Stimulated activated naive CD8-positive, alpha-beta T cell treated with anti-CD3 and anti-CD28 coated beads, Interleukin-15, amount 100 ng/mL, for 72 hours (primary cell): ENCODE results near the gene ARMC3.

Source experiments
- ATAC-seq: fragments of 150-1000 bp; cut with Tn5 transposase; 2 replicates; pipeline ENCODE4 v1.10.0; 2021; ENCODE audit warnings: mild to moderate bottlenecking, moderate library complexity
- DNase-seq, 2 donors: peaks; one replicate each; pipeline ENCODE4 v3.0.0; 2021 to 2022
- H3K27ac Mint-ChIP-seq, 2 donors: one replicate each; pipeline ENCODE4 v1.8.0; 2022; ENCODE audit warnings: mild to moderate bottlenecking in 2 of 2, mixed read lengths in 2 of 2, moderate library complexity in 2 of 2
- H3K27me3 Mint-ChIP-seq: one replicate; pipeline ENCODE4 v1.8.0; 2022; ENCODE audit warnings: mixed read lengths
- H3K4me1 Mint-ChIP-seq: one replicate; pipeline ENCODE4 v1.8.0; 2022; ENCODE audit warnings: mild to moderate bottlenecking, mixed read lengths
- H3K4me3 Mint-ChIP-seq, 2 donors: one replicate each; pipeline ENCODE4 v1.8.0; 2022; ENCODE audit warnings: mild to moderate bottlenecking in 2 of 2, mixed read lengths in 2 of 2, moderate library complexity in 1 of 2
- H3K9me3 Mint-ChIP-seq, 2 donors: one replicate each; pipeline ENCODE4 v1.8.0; 2022; ENCODE audit warnings: mixed read lengths in 2 of 2

ARMC3 gene

DNA sequence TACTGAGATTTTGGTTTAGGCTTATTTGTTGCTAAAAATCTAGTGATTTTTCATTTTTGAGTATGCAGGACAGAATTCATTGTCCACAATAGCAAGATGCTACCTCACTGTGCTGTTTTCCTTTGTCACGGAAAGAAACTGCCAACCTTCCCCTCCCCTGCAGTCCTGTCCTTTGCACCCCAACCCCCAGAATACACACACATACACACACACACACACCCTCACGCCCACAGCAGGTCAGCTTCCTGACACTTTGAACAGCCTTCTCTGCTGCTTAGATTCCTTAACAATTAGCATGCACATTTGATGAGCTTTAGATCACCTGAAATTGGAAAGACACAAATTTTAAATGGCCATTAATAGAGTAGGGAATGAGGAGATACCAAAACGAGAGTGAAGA is 32.1 kb downstream of the ARMC3 start:
- Mint-ChIP-seq H3K4me1 (no peaks in the 10 kb centered on the region), H3K27ac (no peak overlapping the region), H3K4me3 (no peak overlapping the region), H3K9me3 (no peaks in the 10 kb centered on the region), H3K27me3 (no peaks in the 10 kb centered on the region)
- DNase-seq (no peak), ATAC-seq (no peak)

DNA sequence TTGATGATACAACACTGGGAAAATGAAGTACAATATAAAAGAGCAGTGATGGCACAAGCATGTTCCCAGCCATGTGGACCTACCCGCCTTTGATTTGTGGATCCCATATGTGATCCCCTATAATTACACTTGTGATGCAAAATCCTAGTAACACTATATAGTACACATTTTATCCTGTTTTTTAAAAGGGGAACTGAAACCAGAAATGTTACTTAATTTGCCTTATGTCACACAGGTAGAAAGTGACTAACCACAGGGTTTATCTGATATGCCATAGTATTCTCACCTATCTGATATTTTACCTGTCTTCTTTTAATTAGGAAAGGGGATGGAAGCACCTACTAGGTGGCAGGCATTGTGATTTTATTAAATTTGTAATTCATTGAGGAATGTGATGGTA is 35.0 kb downstream of the ARMC3 start:
- Mint-ChIP-seq H3K9me3 (no peaks in the 10 kb centered on the region), H3K27me3 (no peaks in the 10 kb centered on the region), H3K27ac (no peak overlapping the region), H3K4me3 (no peak overlapping the region), H3K4me1 (no peaks in the 10 kb centered on the region)
- ATAC-seq (no peak), DNase-seq (no peak)

DNA sequence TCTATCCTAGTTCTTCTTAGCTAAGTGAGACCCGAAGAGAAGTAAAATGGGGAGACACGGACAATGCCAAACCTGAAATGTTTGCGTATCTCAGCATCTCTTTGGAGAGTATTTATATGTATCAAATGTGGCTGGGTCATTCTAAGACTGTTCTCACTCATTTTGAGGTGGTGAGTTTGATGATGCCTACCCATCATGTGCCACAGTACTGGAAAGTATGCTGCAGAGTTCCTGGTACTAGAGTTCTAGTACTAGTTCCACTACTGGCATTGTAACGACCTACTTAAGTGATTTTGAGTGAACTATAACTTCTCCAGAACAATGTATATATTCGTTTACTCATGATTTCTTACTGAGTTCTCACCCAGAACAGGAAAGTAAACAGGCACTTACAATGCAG is 41.9 kb downstream of the ARMC3 start:
- H3K27me3 Mint-ChIP-seq = no peaks in the 10 kb centered on the region
- H3K4me3 Mint-ChIP-seq = no peak overlapping the region
- DNase-seq (no peak), ATAC-seq (no peak)
- peaks cover 0 to 4% of the 10 kb centered on the region in 2 donors for H3K9me3 Mint-ChIP-seq
- no peak overlapping the region for H3K27ac Mint-ChIP-seq
- H3K4me1 Mint-ChIP-seq = no peaks in the 10 kb centered on the region

DNA sequence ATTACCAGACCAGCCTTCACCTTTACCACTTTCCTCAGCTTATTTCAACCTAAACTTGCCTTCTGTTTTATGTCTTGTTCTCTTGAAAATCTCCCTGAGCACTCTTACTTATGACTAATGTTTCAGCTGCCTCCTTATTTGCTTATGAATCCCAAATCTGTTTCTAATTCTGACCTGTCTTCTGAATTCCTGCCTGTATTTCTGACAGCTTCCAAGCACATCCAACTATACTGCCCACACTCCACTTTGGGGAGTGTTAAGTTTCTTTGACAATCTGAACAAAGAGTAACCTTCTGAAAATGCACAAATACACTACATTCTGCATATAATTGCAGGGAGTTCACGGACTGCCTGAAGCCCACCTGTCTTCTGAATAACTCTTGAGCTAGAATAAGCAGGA is 48.7 kb downstream of the ARMC3 start:
- DNase-seq (no peak), ATAC-seq (no peak)
- no peak overlapping the region for H3K4me3 Mint-ChIP-seq
- peaks cover 7% of the 10 kb centered on the region for H3K27me3 Mint-ChIP-seq
- no peak overlapping the region for H3K27ac Mint-ChIP-seq
- H3K4me1 Mint-ChIP-seq = no peaks in the 10 kb centered on the region
- no peaks in the 10 kb centered on the region for H3K9me3 Mint-ChIP-seq

DNA sequence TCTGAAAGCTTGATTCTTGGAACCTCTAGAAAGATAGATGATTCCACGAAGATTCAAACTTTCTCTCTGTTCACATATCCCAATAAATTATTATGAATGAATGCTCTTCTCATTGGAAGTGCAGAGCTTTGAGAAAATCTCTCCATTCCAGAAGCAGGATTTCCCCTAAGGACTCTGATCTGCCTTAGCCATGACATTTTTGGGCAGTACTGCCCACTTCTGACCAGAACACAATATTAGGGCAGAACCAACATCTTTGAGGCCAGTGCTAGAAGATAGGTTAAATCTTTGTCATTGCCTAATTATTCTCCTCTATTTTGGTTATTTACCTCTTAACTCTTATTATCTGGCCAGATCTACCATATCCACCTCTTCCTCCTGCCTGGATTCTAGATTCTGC is 49.9 kb downstream of the ARMC3 start:
- no peak overlapping the region for H3K4me3 Mint-ChIP-seq
- DNase-seq (no peak), ATAC-seq (no peak)
- H3K27ac Mint-ChIP-seq = no peak overlapping the region
- H3K27me3 Mint-ChIP-seq = peaks cover 7% of the 10 kb centered on the region
- H3K9me3 Mint-ChIP-seq = no peaks in the 10 kb centered on the region
- H3K4me1 Mint-ChIP-seq = no peaks in the 10 kb centered on the region

DNA sequence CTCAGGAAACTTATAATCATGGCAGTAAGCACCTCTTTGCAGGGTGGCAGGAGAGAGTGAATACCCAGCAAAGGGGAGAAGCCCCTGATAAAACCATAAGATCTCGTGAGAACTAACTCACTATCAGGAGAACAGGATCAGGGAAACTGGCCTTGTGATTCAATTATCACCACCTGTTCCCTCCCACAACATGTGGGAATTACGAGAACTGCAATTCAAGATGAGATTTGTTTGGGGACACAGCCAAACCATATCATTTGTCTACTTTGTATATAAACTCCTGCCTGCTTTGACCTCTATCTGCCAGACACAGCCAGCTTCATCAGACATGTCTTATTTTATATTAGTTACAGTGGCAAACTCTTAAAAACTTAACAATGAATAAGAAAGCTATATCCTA is 50.4 kb downstream of the ARMC3 start:
- ATAC-seq (no peak), DNase-seq (no peak)
- no peak overlapping the region for H3K4me3 Mint-ChIP-seq

DNA sequence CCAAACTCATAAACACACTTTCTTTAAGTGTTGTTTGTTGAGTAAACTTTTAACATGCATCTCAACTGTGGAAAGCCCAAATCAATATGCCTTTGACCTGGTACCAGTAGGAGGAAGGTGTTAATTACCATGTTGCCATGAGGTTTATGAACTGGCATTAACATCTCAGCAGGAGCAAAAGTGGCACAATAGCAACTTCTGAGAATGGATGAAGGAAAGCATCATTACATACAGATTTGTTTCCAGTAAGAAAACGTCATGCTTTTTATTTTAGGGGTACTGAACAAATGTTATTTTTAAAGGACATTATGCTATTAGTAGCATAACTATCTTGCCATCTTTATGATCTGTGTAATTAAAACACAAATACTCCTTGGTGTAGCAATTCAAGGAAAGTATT is 51.1 kb downstream of the ARMC3 start:
- H3K4me3 Mint-ChIP-seq = no peak overlapping the region
- peaks cover 1% of the 10 kb centered on the region for H3K4me1 Mint-ChIP-seq
- no peak for DNase-seq
- peaks cover 7% of the 10 kb centered on the region for H3K27me3 Mint-ChIP-seq
- H3K27ac Mint-ChIP-seq = no peak overlapping the region
- no peak for ATAC-seq
- H3K9me3 Mint-ChIP-seq = no peaks in the 10 kb centered on the region

More for the DNA sequence above, 50.4 kb downstream of the ARMC3 start:
- Mint-ChIP-seq H3K9me3 (no peaks in the 10 kb centered on the region), H3K27me3 (peaks cover 7% of the 10 kb centered on the region), H3K27ac (no peak overlapping the region), H3K4me1 (no peaks in the 10 kb centered on the region)

DNA sequence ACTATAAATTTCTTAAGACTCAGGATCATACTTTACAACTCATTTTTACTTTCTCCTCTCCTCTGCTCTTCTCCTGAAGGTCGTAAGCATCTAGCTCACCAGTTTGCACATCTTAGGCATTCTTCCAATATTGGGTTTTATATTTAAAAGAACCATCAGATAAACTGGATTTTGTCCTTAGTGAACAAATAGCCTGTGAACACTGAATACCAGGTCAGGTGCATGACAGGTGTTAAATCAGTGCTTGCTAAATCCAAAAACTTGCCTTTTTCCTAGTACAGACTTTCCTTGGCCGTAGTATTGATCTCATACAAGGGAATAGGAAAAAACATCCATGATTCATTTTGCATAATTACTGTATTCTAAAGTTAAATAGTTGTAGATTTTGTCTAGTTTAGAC is 53.0 kb downstream of the ARMC3 start:
- H3K4me3 Mint-ChIP-seq = no peak overlapping the region
- H3K27me3 Mint-ChIP-seq = peaks cover 7% of the 10 kb centered on the region
- peaks cover 4% of the 10 kb centered on the region for H3K4me1 Mint-ChIP-seq

DNA sequence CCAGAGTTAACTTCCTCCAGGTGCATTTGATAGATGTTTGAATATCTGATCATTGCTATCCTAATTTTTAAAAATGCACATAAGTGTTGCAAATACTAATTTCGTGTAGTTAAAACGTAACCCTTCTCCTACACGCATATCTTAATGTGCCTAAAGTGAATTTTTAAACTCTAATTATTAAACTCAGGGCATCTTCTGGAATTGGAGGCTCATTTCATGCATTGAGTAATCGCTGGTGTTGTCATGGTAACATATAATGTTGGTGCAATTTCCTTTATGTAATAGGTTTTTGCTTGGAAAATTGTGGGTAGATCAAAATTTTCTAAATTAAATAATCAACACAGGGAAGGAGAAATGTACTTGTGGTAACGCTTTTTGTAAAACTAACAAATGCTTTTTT is 56.2 kb downstream of the ARMC3 start:
- DNase-seq (no peak), ATAC-seq (no peak)
- H3K9me3 Mint-ChIP-seq = no peaks in the 10 kb centered on the region
- H3K27me3 Mint-ChIP-seq = no peaks in the 10 kb centered on the region
- peaks cover 4% of the 10 kb centered on the region for H3K4me1 Mint-ChIP-seq
- no peak overlapping the region for H3K4me3 Mint-ChIP-seq
- no peak overlapping the region for H3K27ac Mint-ChIP-seq

More for the DNA sequence above, 53.0 kb downstream of the ARMC3 start:
- H3K27ac Mint-ChIP-seq = no peak overlapping the region
- no peaks in the 10 kb centered on the region for H3K9me3 Mint-ChIP-seq
- ATAC-seq = no peak
- DNase-seq = no peak

DNA sequence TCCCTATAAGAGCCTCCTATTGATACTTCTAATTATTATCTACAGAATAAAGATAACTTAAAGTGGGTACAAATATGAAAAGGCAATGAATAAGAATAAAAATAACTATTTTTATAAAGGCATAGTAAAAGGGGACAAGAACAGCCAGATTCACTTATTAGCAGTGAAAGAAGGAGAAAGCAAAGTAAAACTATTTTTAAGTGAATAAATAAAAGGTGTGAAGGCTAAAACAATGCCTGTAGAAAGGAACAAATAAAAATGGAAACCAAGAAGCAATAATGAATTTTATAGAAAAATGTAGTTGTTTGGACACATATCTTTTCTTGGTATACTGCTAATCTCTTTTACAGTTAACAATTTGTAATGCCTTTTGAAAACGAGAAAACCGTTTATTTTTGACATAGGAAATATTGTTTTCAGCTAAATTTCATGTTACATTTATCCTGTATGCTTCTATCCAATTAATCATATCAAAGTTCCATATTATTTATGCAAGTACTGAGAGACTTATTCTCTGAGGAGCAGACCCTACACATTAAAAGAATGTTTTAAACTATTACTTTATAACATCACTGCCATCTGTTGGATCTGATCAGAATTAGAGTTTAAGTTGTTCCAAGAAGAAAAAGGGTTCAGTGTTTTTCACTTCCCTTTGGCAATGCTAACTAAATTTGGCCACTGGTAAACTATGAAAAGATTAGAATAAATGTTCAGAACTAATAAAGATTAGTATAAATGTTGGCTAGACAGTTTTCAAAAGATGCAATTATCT is 59.1 kb downstream of the ARMC3 start:
- Mint-ChIP-seq H3K9me3 (no peaks in the 10 kb centered on the region), H3K27ac (no peak overlapping the region)
- no peak for ATAC-seq

DNA sequence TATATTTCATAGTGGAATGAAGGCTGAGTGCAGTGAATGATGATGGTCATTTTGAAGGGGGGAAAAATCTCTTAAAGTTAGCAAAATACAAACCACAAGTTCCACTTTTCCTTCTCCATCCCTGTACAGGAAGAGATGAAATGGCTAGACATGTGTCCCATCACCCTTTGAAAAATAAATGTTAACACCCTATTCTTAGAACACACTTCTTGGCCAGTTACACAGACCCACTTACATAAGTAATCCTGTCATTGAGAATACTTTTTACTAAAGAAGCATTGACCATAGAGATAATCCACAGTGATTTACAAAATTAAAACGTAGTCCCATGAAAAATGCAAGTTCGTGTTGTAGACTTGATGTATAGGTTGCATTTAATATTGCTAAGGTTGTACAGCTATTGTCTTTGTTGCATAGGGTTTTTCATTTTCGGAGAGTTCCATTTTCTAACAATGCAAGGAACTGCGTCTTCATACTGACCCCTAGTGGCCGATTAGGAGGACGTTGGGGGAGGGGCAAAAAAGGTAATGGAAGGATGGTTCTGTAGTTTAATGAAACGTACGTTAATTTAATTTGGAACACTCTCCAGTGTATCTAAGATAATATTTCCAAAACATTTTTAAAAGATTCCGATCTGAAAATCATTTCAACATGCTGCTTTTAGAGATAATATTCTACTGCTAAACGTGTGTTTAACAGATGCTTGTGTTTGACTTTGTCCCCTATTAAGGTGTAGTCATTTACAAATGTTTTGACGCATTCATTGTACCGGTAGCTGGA is 60.9 kb downstream of the ARMC3 start:
- Mint-ChIP-seq H3K9me3 (no peaks in the 10 kb centered on the region), H3K4me1 (peaks cover 14% of the 10 kb centered on the region), H3K27me3 (peaks cover 3% of the 10 kb centered on the region), H3K27ac (no peak overlapping the region), H3K4me3 (peak overlapping the region in 1 of 2 donors; percentile 12)
- ATAC-seq = peak; percentile 64
- peak; percentile 55 to 61 for DNase-seq

More for the DNA sequence above, 59.1 kb downstream of the ARMC3 start:
- no peaks in the 10 kb centered on the region for H3K27me3 Mint-ChIP-seq
- peaks cover 12% of the 10 kb centered on the region for H3K4me1 Mint-ChIP-seq
- no peak overlapping the region for H3K4me3 Mint-ChIP-seq
- no peak for DNase-seq

DNA sequence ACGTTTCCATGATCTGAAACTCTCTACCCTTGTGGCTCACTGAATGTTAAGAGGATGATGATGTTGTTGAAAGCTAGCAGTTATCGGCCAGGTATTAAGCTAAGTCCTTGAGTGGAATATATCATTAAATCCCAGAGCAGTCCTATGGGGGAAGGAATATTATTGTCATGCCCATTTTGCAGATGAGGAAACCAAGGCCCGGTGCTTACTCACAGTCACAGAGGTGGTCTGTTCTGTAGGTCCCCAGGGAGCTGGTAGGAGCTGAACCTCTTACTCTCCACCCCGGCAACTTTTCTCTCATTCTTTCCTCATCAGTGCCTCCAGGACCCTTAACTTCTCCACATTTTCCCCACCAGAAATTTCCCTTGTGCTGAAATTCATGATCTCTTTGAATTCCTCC is 62.6 kb downstream of the ARMC3 start:
- DNase-seq = no peak
- Mint-ChIP-seq H3K4me3 (no peak overlapping the region), H3K9me3 (no peaks in the 10 kb centered on the region), H3K27ac (no peak overlapping the region), H3K27me3 (peaks cover 10% of the 10 kb centered on the region), H3K4me1 (peaks cover 11% of the 10 kb centered on the region)
- no peak for ATAC-seq

DNA sequence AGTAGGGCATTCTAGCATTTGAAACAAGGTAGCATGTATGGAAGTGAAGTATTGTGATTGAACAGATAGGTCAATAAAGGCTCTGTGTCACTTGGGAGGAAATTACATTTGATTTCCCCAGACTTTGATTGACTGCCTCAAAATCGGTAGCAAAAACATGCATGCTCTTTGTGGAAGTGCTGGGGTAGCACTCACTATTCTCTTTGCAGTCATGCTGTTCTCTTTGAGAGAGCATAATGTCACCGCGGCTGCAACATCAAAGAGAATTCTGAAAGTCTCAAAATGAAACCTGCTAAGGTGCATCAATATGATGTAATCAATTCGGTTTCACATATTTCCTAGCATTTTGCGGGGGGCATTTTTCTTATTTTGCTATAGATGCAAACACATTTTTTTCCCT is 64.2 kb downstream of the ARMC3 start:
- H3K27ac Mint-ChIP-seq = no peak overlapping the region
- DNase-seq (peak; percentile 12 to 34), ATAC-seq (peak; percentile 56)
- no peaks in the 10 kb centered on the region for H3K9me3 Mint-ChIP-seq
- peaks cover 11% of the 10 kb centered on the region for H3K4me1 Mint-ChIP-seq
- peaks cover 17% of the 10 kb centered on the region for H3K27me3 Mint-ChIP-seq
- no peak overlapping the region for H3K4me3 Mint-ChIP-seq

DNA sequence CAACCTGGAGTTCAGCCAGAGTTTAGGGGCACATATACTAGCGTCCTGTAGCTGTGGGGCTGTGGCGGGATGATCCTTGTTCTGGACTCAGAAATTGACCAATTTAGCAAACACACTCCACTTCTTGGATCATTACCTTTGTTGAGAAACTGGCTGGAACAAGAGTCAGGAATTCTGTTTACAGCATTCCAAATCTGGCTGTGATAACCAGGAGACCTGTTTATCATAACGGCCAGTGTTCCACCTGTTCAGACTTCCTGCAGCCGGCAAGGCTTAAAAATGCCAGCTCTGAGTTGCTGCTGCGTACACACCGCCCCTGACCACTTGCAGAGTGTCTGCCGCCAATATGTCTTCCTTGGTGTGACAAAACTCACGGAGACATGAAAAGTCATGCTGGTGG is 64.8 kb downstream of the ARMC3 start:
- Mint-ChIP-seq H3K9me3 (no peaks in the 10 kb centered on the region), H3K27ac (no peak overlapping the region), H3K4me3 (no peak overlapping the region), H3K4me1 (peaks cover 11% of the 10 kb centered on the region), H3K27me3 (peaks cover 17% of the 10 kb centered on the region)
- DNase-seq = no peak
- no peak for ATAC-seq

DNA sequence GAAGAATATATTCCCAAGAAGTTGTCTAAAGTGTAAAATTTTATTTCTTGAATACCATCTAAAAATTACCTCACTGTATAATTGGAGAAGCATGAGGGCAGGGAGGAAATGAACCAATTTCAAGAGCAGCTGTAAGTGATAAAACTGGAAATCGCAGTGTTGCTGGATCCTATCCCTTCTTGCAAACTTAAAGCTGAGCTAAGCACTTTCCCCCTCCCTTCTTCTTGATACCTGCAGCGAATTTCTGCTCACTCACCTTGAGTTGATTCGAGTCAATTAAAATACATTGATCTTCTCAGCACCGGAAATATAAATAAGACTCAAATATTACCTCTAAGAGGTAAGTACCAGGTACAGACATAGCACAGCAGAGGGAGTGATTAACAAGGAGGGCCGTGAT is 65.5 kb downstream of the ARMC3 start:
- H3K27ac Mint-ChIP-seq = no peak overlapping the region
- peaks cover 11% of the 10 kb centered on the region for H3K4me1 Mint-ChIP-seq
- peaks cover 17% of the 10 kb centered on the region for H3K27me3 Mint-ChIP-seq
- H3K9me3 Mint-ChIP-seq = no peaks in the 10 kb centered on the region
- DNase-seq = no peak
- no peak overlapping the region for H3K4me3 Mint-ChIP-seq
- ATAC-seq = no peak

DNA sequence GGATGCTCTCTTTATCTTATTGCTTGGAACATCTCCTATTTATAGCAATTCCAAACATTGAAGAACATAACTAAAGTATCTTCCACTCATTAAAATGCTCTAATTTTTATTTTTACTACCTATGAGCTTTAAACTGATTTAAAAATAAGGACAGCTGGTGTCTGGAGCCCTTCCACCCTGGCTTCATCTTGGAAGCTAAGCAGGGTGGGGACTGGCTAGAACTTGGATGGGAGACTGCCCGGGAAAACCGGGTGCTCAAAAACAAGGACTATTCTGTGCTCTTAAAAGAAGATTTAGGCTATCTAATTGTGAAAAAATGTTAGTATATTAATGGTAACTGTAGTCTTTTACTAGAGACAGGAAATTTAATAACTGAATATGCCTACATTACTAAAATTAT is 69.2 kb downstream of the ARMC3 start:
- Mint-ChIP-seq H3K27me3 (peaks cover 28% of the 10 kb centered on the region), H3K27ac (no peak overlapping the region), H3K4me3 (no peak overlapping the region), H3K4me1 (peaks cover 2% of the 10 kb centered on the region), H3K9me3 (no peaks in the 10 kb centered on the region)
- ATAC-seq (no peak), DNase-seq (no peak)
